ENCODE measurements around the gene EZR.

DNA sequence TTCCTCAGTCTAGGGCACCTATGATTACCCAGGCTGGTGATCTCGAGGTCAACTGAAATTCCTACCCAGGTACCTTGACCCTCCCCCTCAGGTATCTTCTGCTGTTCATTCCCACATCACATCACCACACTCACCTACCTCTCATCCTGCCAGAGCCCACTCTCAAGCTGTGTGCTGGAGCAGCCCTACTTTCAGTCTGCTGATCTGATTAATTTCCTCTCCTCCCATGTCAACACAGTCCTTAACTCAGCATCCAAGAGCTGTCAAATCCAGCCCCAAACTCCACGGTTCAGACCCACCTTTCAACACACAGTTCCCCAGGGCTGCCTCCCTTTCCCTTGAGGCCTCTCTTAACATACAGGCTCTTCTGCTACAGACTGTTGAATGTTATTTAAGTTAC is 42.4 kb downstream of the EZR start:
- TF ChIP-seq EZH2phosphoT487 (IDR thresholded peaks at IDR 0.05; ENCODE audit: borderline replicate concordance) = no peak
- TF ChIP-seq, protein P1, sequence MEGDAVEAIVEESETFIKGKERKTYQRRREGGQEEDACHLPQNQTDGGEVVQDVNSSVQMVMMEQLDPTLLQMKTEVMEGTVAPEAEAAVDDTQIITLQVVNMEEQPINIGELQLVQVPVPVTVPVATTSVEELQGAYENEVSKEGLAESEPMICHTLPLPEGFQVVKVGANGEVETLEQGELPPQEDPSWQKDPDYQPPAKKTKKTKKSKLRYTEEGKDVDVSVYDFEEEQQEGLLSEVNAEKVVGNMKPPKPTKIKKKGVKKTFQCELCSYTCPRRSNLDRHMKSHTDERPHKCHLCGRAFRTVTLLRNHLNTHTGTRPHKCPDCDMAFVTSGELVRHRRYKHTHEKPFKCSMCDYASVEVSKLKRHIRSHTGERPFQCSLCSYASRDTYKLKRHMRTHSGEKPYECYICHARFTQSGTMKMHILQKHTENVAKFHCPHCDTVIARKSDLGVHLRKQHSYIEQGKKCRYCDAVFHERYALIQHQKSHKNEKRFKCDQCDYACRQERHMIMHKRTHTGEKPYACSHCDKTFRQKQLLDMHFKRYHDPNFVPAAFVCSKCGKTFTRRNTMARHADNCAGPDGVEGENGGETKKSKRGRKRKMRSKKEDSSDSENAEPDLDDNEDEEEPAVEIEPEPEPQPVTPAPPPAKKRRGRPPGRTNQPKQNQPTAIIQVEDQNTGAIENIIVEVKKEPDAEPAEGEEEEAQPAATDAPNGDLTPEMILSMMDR (IDR thresholded peaks at IDR 0.05 in 2 of 3, conservative IDR thresholded peaks at IDR 0.05 in 1 of 3; ENCODE audit: borderline replicate concordance in 1 of 3, insufficient read depth in 1 of 3, low read depth in 2 of 3, low read length in 2 of 3) = no peak
- no peak for TF ChIP-seq POLR2A (IDR thresholded peaks at IDR 0.05; ENCODE audit: borderline replicate concordance, extremely low read depth, insufficient read depth, insufficient read length)
- no peak for TF ChIP-seq ELF1 (IDR thresholded peaks at IDR 0.05; ENCODE audit: borderline replicate concordance, low read depth)
- no peak for TF ChIP-seq RAD21 (IDR thresholded peaks at IDR 0.05; ENCODE audit: low read depth)
- TF ChIP-seq JUND (IDR thresholded peaks at IDR 0.05) = no peak
- TF ChIP-seq POLR2AphosphoS5 (IDR thresholded peaks at IDR 0.05; ENCODE audit: low read depth, low read length) = no peak; the same call in 1 of the 2 replicates
- TF ChIP-seq YY1 (IDR thresholded peaks at IDR 0.05; ENCODE audit: extremely low read depth, insufficient replicate concordance, low read depth, low read length) = no peak
- no peak for TF ChIP-seq EZH2 (IDR thresholded peaks at IDR 0.05)
- TF ChIP-seq ZNF274 (IDR thresholded peaks at IDR 0.05; ENCODE audit: low read depth, low read length) = no peak
- TF ChIP-seq, protein P2, sequence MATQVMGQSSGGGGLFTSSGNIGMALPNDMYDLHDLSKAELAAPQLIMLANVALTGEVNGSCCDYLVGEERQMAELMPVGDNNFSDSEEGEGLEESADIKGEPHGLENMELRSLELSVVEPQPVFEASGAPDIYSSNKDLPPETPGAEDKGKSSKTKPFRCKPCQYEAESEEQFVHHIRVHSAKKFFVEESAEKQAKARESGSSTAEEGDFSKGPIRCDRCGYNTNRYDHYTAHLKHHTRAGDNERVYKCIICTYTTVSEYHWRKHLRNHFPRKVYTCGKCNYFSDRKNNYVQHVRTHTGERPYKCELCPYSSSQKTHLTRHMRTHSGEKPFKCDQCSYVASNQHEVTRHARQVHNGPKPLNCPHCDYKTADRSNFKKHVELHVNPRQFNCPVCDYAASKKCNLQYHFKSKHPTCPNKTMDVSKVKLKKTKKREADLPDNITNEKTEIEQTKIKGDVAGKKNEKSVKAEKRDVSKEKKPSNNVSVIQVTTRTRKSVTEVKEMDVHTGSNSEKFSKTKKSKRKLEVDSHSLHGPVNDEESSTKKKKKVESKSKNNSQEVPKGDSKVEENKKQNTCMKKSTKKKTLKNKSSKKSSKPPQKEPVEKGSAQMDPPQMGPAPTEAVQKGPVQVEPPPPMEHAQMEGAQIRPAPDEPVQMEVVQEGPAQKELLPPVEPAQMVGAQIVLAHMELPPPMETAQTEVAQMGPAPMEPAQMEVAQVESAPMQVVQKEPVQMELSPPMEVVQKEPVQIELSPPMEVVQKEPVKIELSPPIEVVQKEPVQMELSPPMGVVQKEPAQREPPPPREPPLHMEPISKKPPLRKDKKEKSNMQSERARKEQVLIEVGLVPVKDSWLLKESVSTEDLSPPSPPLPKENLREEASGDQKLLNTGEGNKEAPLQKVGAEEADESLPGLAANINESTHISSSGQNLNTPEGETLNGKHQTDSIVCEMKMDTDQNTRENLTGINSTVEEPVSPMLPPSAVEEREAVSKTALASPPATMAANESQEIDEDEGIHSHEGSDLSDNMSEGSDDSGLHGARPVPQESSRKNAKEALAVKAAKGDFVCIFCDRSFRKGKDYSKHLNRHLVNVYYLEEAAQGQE (IDR thresholded peaks at IDR 0.05; ENCODE audit: low read depth) = no peak

Data from HCT116 (cell line).